Neutrophil (primary cell): ENCODE measurements around the gene MALRD1.

Experiments
- H3K27ac ChIP-seq: fragments of 200-600 bp; sonication (generic); 2 replicates; pipeline ENCODE4 v1.5.1; 2016; ENCODE audit warnings: mild to moderate bottlenecking, moderate library complexity
- H3K27me3 ChIP-seq: fragments of 200-600 bp; sonication (generic); 2 replicates; pipeline ENCODE4 v1.6.0; 2016; ENCODE audit warnings: mild to moderate bottlenecking
- H3K36me3 ChIP-seq: fragments of 200-600 bp; sonication (generic); 2 replicates; pipeline ENCODE4 v1.5.1; 2017
- H3K4me1 ChIP-seq, 2 experiments: fragments of 200-600 bp in 1 of 2; sonication (generic) in 1 of 2; 1 replicate in 1 of 2; 2 replicates in 1 of 2; pipeline versions ENCODE4 v1.5.1 to v1.6.1; 2013 to 2016; ENCODE audit warnings: low read depth in 1 of 2, low read length in 1 of 2, mild to moderate bottlenecking in 1 of 2, moderate library complexity in 1 of 2; ENCODE audit not compliant: control insufficient read depth in 1 of 2, insufficient read depth in 1 of 2
- H3K4me3 ChIP-seq, 2 experiments: fragments of 200-600 bp in 1 of 2; sonication (generic) in 1 of 2; 1 replicate in 1 of 2; 2 replicates in 1 of 2; pipeline ENCODE4 v1.5.1; 2013 to 2016; ENCODE audit warnings: low read depth in 1 of 2, low read length in 1 of 2, mild to moderate bottlenecking in 1 of 2, moderate library complexity in 1 of 2
- H3K9me3 ChIP-seq: fragments of 200-600 bp; sonication (generic); 2 replicates; pipeline ENCODE4 v1.5.1; 2016
- TF ChIP-seq, protein P1 (sequence below): fragments of 200-600 bp; sonication (generic); IDR thresholded peaks from 2 replicates; pipeline ENCODE4 v1.5.1; 2016; ENCODE audit warnings: antibody characterized with exemption

MALRD1 gene

DNA sequence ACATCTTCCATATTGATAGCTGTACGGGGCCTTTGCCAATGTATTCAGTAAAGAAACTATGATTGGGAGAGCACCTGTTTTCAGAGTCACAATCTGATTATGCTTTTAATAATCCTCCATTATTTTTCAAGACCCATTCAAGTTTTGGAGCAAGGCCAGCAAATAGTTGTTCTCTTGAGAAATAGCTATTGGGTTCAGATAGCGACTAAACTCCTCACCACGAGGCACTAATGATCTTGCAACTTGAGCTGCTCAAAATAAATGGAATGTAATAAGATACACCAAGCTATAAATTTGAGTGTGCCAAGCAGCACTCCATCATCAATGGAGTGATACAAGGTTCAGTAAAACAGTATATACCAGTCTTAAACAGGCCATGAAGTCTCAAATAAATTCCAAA is 7.4 kb upstream of the MALRD1 start:
- H3K27me3 ChIP-seq = no peaks in the 10 kb centered on the region
- H3K4me1 ChIP-seq = no peaks in the 10 kb centered on the region
- H3K4me3 ChIP-seq = no peak overlapping the region
- TF ChIP-seq, protein P1, sequence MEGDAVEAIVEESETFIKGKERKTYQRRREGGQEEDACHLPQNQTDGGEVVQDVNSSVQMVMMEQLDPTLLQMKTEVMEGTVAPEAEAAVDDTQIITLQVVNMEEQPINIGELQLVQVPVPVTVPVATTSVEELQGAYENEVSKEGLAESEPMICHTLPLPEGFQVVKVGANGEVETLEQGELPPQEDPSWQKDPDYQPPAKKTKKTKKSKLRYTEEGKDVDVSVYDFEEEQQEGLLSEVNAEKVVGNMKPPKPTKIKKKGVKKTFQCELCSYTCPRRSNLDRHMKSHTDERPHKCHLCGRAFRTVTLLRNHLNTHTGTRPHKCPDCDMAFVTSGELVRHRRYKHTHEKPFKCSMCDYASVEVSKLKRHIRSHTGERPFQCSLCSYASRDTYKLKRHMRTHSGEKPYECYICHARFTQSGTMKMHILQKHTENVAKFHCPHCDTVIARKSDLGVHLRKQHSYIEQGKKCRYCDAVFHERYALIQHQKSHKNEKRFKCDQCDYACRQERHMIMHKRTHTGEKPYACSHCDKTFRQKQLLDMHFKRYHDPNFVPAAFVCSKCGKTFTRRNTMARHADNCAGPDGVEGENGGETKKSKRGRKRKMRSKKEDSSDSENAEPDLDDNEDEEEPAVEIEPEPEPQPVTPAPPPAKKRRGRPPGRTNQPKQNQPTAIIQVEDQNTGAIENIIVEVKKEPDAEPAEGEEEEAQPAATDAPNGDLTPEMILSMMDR = no peak
- H3K36me3 ChIP-seq = no peaks in the 10 kb centered on the region
- H3K27ac ChIP-seq = no peak overlapping the region
- H3K9me3 ChIP-seq = no peaks in the 10 kb centered on the region

DNA sequence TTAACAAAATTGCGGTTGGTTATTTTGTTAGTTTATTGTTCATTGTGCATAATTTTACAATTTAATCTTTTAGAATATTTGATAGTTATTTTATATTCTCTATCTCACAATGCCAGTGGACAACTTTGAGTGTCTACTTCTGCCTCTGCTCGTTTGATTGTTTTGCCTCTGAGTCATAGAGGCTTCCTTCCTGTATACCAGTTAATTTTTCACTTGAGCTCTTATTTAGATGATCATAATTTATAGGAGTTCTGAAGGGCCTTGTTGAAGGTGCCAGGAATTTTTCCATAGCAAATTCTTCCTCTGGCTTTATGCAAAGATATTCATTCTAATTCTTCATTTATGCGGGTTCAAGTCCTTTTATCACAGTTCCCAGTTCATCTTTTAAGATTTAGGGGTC is 5.2 kb upstream of the MALRD1 start:
- Histone ChIP-seq H3K4me3 (no peak overlapping the region), H3K4me1 (no peaks in the 10 kb centered on the region), H3K27ac (no peak overlapping the region), H3K36me3 (no peaks in the 10 kb centered on the region), H3K9me3 (no peaks in the 10 kb centered on the region), H3K27me3 (no peaks in the 10 kb centered on the region)
- TF ChIP-seq, protein P1 = no peak

DNA sequence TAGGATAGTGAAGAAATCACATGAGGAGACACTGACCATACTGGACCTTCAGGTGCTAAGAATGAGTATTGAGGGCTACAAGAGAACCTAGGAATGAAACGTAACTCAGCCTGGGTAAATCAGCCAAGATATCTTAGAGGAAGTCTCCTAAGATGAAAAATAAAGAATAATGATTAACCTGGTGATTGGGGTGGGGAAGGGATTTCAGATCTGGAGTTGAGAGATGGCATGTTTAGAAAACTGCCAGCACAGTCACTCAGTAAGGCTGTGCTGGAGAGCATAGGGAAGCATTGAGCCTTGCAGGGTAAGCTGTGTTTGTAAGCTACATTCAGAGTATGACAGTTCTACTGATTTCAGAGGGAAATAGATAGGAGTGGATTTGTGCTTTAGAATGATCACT is 1.9 kb upstream of the MALRD1 start:
- Histone ChIP-seq H3K27ac (no peak overlapping the region), H3K9me3 (no peaks in the 10 kb centered on the region), H3K4me3 (no peak overlapping the region), H3K4me1 (no peaks in the 10 kb centered on the region), H3K36me3 (no peaks in the 10 kb centered on the region), H3K27me3 (no peaks in the 10 kb centered on the region)
- TF ChIP-seq, protein P1 = no peak

DNA sequence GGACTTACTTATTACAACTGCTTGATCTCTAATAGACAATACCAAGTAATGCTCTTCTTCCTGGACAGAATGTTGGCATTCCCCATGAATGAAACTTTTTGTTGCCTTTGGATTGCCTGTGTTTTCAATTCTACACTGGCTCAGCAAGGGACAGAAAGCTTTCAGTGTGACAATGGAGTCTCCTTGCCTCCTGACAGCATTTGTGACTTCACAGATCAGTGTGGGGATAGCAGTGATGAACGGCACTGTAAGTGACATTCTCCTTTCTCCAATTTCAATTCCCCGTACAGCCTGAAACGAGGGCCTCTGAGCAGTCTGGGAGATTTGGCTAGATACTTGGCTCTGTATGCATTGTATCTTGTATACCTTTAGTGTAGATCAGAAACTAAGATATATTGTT is 290 bp downstream of the MALRD1 start:
- H3K27ac ChIP-seq = no peak overlapping the region
- no peaks in the 10 kb centered on the region for H3K36me3 ChIP-seq
- TF ChIP-seq, protein P1 = no peak
- no peak overlapping the region for H3K4me3 ChIP-seq
- H3K27me3 ChIP-seq = no peaks in the 10 kb centered on the region
- H3K9me3 ChIP-seq = no peaks in the 10 kb centered on the region
- no peaks in the 10 kb centered on the region for H3K4me1 ChIP-seq

DNA sequence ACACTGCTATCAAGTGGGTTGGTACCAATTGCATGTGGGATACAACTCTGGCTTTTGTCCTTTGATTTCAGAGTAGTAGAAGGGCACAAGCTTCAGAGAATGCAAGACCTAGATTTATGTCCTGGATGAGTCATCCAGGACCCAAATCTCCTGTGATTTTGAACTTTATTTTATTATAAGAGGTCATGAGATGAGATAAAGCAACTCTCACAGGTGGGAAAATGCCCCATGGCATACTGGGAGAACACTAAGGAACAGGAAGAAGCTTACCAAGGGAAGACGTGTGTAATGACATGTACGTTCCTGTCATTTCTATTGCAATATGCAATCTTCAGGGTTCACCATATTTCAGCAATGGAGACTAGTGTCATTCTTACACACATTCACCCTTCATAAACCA is 966 bp downstream of the MALRD1 start:
- no peak overlapping the region for H3K27ac ChIP-seq
- no peaks in the 10 kb centered on the region for H3K36me3 ChIP-seq
- H3K4me3 ChIP-seq = no peak overlapping the region
- no peaks in the 10 kb centered on the region for H3K9me3 ChIP-seq
- TF ChIP-seq, protein P1 = no peak
- no peaks in the 10 kb centered on the region for H3K4me1 ChIP-seq
- H3K27me3 ChIP-seq = no peaks in the 10 kb centered on the region

DNA sequence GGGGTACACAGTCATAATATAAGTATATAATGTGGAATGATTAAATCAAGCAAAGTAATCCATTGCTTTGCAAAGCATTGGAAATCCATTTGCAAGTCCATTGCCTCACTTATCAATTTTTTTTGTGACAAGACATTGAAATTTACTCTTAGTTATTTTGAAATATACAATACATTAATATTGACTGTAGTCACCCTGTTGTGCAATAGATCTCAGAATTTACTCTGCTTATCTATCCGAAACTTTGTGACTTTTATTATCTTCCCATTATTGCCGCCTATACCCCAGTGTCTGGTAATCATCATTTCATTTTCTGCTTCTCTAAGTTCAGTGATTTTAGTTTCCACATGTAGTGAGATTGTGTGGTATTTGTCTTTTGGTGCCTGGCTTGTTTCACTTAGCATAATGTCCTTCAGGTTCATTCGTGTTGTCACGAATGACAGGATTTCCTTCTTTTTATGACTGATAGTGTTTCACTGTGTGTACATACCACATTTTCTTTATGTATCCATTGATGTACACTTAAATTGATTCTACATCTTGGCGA is 5.8 kb downstream of the MALRD1 start:
- TF ChIP-seq, protein P1 = no peak
- Histone ChIP-seq H3K36me3 (no peaks in the 10 kb centered on the region), H3K4me1 (no peaks in the 10 kb centered on the region), H3K9me3 (no peaks in the 10 kb centered on the region), H3K27me3 (no peaks in the 10 kb centered on the region), H3K27ac (no peak overlapping the region), H3K4me3 (no peak overlapping the region)
